GM10847 (cell line): ENCODE measurements around the gene GPC5.

Experiments used
- POLR2A ChIP-seq: IDR thresholded peaks from 2 replicates; pipeline ENCODE4 v1.6.1; 2011; ENCODE audit not compliant: insufficient read length; ENCODE audit errors: extremely low read depth

Gene GPC5

GRCh38 chr13:92259046-92259445, 860.6 kb downstream of the GPC5 start:
- TF ChIP-seq POLR2A = no peak

DNA sequence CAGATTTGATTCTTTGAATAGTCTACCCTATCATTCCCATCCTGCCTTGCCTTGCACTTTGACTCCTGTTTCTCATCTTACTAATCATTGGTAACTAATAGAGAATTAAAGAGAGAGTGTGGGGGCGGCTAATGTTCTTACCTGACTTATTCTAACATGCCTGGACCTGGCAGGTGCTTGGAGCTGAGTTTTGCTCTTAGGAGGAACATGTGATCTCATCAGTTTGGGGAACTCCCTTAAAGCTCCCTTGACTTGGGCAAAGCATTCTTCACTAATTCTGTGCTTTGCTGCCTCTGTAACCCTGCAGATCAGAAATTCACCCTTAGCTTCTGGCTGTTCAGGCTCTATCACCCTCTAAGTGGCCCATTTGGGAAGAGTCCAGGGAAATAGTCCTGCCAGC, 861.1 kb downstream of the GPC5 start:
- no peak for TF ChIP-seq POLR2A

DNA sequence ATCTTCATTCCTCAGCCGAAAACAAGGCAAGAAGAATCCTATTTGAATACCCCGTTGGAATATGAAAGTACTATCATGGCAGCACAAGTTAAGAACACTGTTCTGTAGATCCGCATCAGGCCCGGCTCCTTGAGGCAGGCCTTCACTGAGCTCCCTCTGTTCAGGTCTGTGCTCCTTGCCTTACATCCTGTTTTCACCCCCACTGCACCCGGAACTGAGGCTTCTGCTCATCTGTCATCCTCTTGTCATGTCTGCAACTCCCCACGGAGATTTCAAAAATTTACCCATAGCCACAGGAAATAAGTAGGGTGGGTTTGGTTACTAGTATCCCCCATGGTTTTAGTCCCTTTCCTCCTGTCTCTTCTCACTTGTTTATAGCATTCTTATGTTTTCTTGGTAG, 861.9 kb downstream of the GPC5 start:
- TF ChIP-seq POLR2A = no peak

- no peak for TF ChIP-seq POLR2A
These were observed 863.8 kb downstream of the GPC5 start for GRCh38 chr13:92262100-92262788.

- TF ChIP-seq POLR2A = no peak
These were observed 867.0 kb downstream of the GPC5 start for GRCh38 chr13:92265408-92265807.

- no peak for TF ChIP-seq POLR2A
These were observed 872.6 kb downstream of the GPC5 start for GRCh38 chr13:92270990-92271389.

DNA sequence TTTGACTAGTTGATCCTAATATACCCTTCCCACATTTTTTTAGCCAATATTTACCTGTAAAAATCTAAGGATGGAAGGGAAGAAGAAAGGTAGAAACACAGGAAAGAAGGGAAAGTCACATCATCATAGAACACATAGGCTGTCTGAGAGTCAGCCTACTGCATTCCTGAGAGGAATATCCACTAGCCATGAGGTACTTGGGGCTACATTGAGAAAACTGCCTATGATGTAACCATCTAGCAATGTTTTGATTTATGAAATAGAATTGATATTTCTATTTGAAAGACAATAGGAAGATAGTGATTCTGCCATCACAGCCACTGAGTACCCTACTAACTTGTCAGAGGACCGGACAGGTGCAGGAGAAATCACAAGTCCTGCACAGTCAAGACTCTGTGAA, 873.8 kb downstream of the GPC5 start:
- TF ChIP-seq POLR2A = no peak

DNA sequence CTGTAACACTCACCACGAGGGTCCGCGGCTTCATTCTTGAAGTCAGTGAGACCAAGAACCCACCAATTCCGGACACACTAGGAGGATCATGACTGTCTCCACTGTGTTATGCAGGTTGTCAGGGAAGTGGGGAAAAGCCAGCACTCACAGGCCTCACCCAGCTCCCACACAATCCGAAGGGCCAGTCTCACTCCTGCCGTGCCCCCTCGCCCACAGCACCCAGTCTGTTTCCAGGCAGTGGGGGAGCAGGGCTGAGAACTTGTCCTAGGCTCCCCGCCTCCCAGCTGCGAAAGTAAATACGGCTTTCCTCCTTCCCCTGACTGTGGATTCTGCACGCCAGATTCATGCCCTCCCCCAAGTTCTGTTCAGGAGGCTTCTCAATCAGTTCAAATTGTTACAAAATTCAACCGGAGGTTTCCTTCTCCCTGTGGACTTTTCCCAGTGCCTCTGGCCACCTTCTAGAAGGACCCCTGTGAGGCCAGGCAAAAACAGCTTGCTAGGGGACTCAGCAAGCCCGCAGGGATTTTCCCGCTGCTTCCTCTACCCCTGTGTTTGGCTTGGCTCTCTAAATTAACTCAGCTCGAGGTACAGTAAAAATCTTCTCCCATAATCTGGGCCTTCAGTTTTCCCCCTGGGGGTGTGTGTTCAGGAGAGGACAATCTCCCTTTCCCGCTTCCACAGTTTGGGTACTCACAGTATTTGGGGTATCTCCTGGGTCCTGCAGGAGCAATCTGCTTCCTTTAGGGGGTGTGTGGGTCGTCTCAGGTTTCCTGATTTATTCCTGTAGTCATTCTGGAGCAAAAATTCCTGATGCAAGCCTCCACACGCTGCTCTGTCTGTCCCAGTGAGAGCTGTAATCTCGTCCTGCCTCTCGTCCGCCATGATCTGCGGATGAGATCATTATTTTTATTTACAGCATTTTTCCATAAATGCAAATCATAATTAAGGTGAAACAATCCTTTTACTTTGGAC, 899.8 kb downstream of the GPC5 start:
- TF ChIP-seq POLR2A = no peak

DNA sequence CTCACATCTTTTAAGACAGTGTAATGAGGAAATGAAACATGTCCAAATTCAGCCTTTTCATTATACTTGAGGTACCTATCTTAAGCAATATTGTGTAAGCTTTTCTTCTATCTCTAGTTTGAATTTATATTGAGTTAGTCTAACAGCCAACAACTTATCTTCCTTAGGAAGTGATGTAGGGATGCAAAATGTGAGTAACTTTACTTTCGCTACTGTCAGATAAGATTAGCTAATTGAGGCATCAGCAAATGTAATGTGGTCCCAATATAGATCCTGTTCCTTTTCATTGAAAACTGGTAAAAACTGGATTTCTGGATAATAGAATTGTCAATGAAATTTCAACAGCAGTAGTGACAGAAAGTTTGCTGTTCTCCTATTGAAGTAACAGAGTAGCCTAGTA, 902.2 kb downstream of the GPC5 start:
- TF ChIP-seq POLR2A = no peak

DNA sequence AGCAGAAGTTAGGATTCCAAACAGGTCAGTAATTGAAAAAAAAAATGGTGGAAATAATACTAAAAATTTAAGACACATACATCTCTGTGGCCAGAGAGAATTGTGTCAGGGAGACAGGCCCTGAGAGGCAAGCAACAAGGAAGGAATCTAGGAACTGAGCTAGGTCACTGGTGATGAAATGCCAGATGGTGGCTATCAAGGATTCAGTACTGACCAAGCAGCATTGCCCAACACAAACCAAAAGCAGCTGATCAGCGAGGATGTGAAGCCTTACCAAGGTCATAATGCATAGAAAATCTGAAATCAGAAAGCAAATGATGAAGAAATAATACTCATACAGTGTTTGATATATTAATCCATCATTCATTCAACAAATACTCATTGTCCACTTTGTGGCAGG, 905.0 kb downstream of the GPC5 start:
- no peak for TF ChIP-seq POLR2A

- no peak for TF ChIP-seq POLR2A
These were observed 909.3 kb downstream of the GPC5 start for GRCh38 chr13:92307752-92308151.

DNA sequence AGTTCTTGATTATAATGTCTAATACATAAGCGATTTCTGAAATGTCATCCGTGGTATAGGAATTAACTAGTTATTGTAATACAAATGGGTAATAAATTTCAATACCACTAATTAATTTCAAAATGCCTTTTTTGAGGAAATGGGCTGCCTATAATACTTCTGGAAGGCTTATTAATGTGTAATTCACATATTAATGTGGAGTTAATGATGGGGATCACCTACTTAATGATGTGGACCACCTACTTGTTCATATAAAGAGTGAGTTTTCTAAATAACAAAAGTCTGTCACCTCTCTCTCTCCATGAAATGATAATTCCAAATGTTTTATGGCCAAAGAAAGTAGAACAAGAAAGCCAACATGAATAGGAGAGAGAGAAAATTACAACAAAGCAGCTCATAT, 914.4 kb downstream of the GPC5 start:
- no peak for TF ChIP-seq POLR2A

DNA sequence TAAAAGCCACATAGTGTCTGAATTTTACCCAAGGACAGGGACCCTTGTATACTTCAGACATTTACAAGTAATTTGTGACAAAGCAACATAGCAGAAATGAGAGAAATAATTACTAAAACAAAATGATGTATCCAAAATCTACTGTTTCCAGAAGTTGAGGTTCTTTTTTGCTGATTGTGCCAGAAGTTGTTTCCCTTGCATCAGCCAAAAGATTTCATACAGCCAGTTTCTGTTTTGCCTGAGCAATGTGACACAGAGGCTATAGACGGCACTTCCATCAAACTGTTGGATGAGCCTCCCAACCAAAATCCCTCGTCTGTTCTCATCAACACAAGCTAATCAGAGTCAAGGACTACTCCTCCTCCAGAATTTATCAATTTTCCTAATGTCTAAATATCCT, 915.0 kb downstream of the GPC5 start:
- no peak for TF ChIP-seq POLR2A

GRCh38 chr13:92315265-92315664, 916.8 kb downstream of the GPC5 start:
- no peak for TF ChIP-seq POLR2A

GRCh38 chr13:92316030-92316429, 917.6 kb downstream of the GPC5 start:
- no peak for TF ChIP-seq POLR2A

DNA sequence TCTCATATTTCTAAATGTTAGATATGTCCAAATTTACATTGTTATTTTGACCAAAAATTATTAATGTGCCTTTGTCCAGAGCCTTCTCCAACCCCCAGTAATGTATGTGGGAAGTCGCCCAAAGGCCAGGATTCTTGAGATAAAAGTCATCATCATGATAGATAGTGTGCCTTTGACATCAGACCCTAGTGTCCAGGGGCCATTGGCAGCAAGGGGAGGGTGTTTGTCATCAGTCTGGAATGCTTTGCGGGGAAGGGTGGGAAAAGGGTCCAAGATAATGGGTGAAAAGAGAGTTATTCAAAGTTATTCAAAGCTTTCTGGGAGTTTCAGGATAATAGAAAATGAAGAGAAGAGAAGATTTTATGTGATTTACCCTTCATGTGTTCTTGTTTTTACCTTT, 918.6 kb downstream of the GPC5 start:
- TF ChIP-seq POLR2A = no peak
